ENCODE data around the gene DEUP1.

GRCh38 chr11:93295921-93296575 lies 34.5 kb upstream of the DEUP1 start:
- TF ChIP-seq EZH2 (IDR thresholded peaks at IDR 0.05) (no peak), POLR2AphosphoS5 (IDR thresholded peaks at IDR 0.05; ENCODE audit: borderline replicate concordance, low read depth, low read length) (no peak)

Data from SK-N-MC (cell line).